Measurements from ENCODE around the gene PCDH9. TPM values are rescaled to one million over a fixed set of nuclear protein-coding genes. Genes with fewer than 3 reads are reported as not detected.

PCDH9 gene
- polyA plus RNA-seq, 1 of the 3 experiments (the other 2 are of a cell fraction), result 1.3 TPM

DNA sequence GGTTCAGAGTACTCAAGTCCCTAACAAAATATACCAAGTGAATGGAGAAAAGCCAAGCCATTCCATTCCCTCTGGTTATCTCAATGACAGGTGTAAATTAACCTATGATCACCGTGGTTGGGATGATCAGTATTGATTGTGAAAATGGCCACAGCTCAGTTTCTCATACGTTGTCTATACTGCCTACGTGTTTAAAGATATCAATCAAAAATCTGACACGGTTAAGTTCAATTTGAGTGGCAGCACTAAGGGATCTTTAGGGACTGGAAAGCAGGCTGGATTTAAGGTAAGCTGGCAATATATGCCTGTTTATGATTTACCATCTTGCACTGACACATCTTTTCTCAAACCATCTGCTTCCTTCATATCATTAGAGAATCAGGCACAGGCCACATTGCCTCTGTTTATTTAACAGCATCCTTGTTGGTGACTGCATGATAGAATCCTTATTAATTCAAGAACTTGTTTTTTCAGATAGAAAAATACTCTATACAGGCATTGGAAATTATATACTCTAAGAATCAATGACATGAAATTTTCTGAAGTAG is 907.9 kb downstream of the PCDH9 start:
- ChIA-PET POLR2A (no interaction called here), CTCF (interaction anchor here (0.6 kb wide), 1 partner anchor 1818 kb away, joined by 3 read pairs; no protein-coding TSS in a partner anchor)
- Histone ChIP-seq H3K27me3 (ENCODE audit: insufficient read depth) (no peaks in the 10 kb centered on the region), H3K27ac (ENCODE audit: low read depth in 2 of 2, low read length in 1 of 2) (no peak overlapping the region), H3K9me3 (no peaks in the 10 kb centered on the region), H4K20me1 (ENCODE audit: insufficient read depth) (no peaks in the 10 kb centered on the region), H3F3A (replicated peaks; ENCODE audit: insufficient read depth) (no peaks in the 10 kb centered on the region), H3K4me1 (ENCODE audit: control insufficient read depth in 1 of 2, insufficient read depth in 2 of 2, low read depth in 1 of 2, low read length in 1 of 2) (no peaks in the 10 kb centered on the region; a peak in 1 of 4 replicates), H2AFZ (ENCODE audit: low read depth) (no peak overlapping the region), H3K9ac (no peak overlapping the region), H3K4me2 (no peak overlapping the region), H3K9me2 (no peaks in the 10 kb centered on the region), H3K79me2 (ENCODE audit: insufficient read depth) (no peaks in the 10 kb centered on the region), H3K4me3 (ENCODE audit: low read depth in 2 of 2, low read length in 1 of 2) (no peak overlapping the region), H3K36me3 (replicated peaks in 1 of 2; ENCODE audit: control insufficient read depth in 1 of 2, insufficient read depth in 2 of 2, low read length in 1 of 2) (no peaks in the 10 kb centered on the region)
- DNase-seq, result peak; percentile 3
- TF ChIP-seq GATA2 (CRISPR knock-in tag; IDR thresholded peaks at IDR 0.05) (0 out of 2 replicates have a peak, but pooled peaks have one; percentile 9), MXI1 (IDR thresholded peaks at IDR 0.05; ENCODE audit: low read depth, low read length) (no peak)
- 80% methylated on average over 4 of the region's 4 CpGs for WGBS (ENCODE audit: low lambda C conversion rate)

DNA sequence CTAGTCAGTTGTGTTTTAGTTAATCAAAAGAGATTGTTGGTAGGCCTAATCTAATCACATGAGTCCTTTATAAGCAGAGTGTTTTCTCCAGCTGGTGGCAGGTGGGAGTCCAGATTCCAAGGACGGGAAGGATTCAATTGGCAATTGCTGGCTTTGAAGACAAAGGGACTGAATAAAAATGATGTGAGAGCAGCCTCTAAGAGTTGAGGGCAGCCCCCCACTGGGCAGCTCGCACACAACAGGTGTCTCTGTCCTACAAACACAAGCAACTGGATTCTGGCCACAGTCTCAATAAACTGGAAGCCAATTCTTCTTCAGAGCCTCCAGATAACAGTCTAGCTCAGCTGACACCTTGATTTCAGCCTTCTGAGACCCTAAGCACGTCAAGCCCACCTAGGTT is 915.2 kb downstream of the PCDH9 start:
- TF ChIP-seq EZH2phosphoT487 (IDR thresholded peaks at IDR 0.05; ENCODE audit: borderline replicate concordance, low read depth) (no peak), NRF1 (IDR thresholded peaks at IDR 0.05; ENCODE audit: low read depth, low read length) (no peak), USF2 (IDR thresholded peaks at IDR 0.05; ENCODE audit: borderline replicate concordance, low read depth, low read length) (no peak), NFIC (IDR thresholded peaks at IDR 0.05; ENCODE audit: borderline replicate concordance) (no peak), CHD2 (IDR thresholded peaks at IDR 0.05; ENCODE audit: low read length, partially characterized antibody) (no peak), SIN3A (IDR thresholded peaks at IDR 0.05; ENCODE audit: borderline replicate concordance, low read depth, low read length) (no peak), MEF2A (IDR thresholded peaks at IDR 0.05; ENCODE audit: borderline replicate concordance, low read depth) (no peak), GATA2 (CRISPR knock-in tag; IDR thresholded peaks at IDR 0.05) (no peak), IRF3 (IDR thresholded peaks at IDR 0.05; ENCODE audit: low read depth, low read length) (no peak), TEAD4 (IDR thresholded peaks at IDR 0.05; ENCODE audit: borderline replicate concordance, insufficient read depth) (no peak), ELF1 (IDR thresholded peaks at IDR 0.05) (no peak)
- TF ChIP-seq, protein P1, sequence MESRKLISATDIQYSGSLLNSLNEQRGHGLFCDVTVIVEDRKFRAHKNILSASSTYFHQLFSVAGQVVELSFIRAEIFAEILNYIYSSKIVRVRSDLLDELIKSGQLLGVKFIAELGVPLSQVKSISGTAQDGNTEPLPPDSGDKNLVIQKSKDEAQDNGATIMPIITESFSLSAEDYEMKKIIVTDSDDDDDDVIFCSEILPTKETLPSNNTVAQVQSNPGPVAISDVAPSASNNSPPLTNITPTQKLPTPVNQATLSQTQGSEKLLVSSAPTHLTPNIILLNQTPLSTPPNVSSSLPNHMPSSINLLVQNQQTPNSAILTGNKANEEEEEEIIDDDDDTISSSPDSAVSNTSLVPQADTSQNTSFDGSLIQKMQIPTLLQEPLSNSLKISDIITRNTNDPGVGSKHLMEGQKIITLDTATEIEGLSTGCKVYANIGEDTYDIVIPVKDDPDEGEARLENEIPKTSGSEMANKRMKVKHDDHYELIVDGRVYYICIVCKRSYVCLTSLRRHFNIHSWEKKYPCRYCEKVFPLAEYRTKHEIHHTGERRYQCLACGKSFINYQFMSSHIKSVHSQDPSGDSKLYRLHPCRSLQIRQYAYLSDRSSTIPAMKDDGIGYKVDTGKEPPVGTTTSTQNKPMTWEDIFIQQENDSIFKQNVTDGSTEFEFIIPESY (IDR thresholded peaks at IDR 0.05; ENCODE audit: borderline replicate concordance, low read depth), result no peak
- TF ChIP-seq, protein P2, sequence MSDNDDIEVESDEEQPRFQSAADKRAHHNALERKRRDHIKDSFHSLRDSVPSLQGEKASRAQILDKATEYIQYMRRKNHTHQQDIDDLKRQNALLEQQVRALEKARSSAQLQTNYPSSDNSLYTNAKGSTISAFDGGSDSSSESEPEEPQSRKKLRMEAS (IDR thresholded peaks at IDR 0.05; ENCODE audit: low read depth), result no peak
- TF ChIP-seq, protein P3, sequence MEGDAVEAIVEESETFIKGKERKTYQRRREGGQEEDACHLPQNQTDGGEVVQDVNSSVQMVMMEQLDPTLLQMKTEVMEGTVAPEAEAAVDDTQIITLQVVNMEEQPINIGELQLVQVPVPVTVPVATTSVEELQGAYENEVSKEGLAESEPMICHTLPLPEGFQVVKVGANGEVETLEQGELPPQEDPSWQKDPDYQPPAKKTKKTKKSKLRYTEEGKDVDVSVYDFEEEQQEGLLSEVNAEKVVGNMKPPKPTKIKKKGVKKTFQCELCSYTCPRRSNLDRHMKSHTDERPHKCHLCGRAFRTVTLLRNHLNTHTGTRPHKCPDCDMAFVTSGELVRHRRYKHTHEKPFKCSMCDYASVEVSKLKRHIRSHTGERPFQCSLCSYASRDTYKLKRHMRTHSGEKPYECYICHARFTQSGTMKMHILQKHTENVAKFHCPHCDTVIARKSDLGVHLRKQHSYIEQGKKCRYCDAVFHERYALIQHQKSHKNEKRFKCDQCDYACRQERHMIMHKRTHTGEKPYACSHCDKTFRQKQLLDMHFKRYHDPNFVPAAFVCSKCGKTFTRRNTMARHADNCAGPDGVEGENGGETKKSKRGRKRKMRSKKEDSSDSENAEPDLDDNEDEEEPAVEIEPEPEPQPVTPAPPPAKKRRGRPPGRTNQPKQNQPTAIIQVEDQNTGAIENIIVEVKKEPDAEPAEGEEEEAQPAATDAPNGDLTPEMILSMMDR (IDR thresholded peaks at IDR 0.05), result no peak
- no peaks in the 10 kb centered on the region for H4K20me1 ChIP-seq (ENCODE audit: insufficient read depth)
- peaks cover 9% of the 10 kb centered on the region for H3F3A ChIP-seq (replicated peaks; ENCODE audit: insufficient read depth)

More for the DNA sequence above, 915.2 kb downstream of the PCDH9 start:
- Histone ChIP-seq H3K9me2 (no peaks in the 10 kb centered on the region), H3K4me1 (ENCODE audit: control insufficient read depth in 1 of 2, insufficient read depth in 2 of 2, low read depth in 1 of 2, low read length in 1 of 2) (peaks cover 0 to 7% of the 10 kb centered on the region in 2 experiments; a peak in 1 of 4 replicates), H3K27me3 (ENCODE audit: insufficient read depth) (no peaks in the 10 kb centered on the region), H3K36me3 (replicated peaks in 1 of 2; ENCODE audit: control insufficient read depth in 1 of 2, insufficient read depth in 2 of 2, low read length in 1 of 2) (no peaks in the 10 kb centered on the region), H2AFZ (ENCODE audit: low read depth) (no peak overlapping the region), H3K9ac (no peak overlapping the region), H3K27ac (ENCODE audit: low read depth in 2 of 2, low read length in 1 of 2) (no peak overlapping the region), H3K4me3 (ENCODE audit: low read depth in 2 of 2, low read length in 1 of 2) (no peak overlapping the region), H3K9me3 (no peaks in the 10 kb centered on the region), H3K79me2 (ENCODE audit: insufficient read depth) (no peaks in the 10 kb centered on the region), H3K4me2 (no peak overlapping the region)
- POLR2A ChIA-PET, result no interaction called here
- DNase-seq, result no peak
- 80% methylated on average over 3 of the region's 3 CpGs for WGBS (ENCODE audit: low lambda C conversion rate)
- CTCF ChIA-PET, result interaction anchor here (1.7 kb wide), 1 partner anchor 13 kb away, joined by 4 read pairs; no protein-coding TSS in a partner anchor

Measured in SK-N-SH (cell line).